NCI-H2196 treated with DMSO at 0.1 percent for 48 hours (cell line): ENCODE measurements around the gene LRRN3.

Source experiments
- DNase-seq: peaks from one replicate; lab custom pipeline; 2025; ENCODE audit not compliant: unreplicated experiment; lab: John Stamatoyannopoulos, UW

LRRN3 gene

DNA sequence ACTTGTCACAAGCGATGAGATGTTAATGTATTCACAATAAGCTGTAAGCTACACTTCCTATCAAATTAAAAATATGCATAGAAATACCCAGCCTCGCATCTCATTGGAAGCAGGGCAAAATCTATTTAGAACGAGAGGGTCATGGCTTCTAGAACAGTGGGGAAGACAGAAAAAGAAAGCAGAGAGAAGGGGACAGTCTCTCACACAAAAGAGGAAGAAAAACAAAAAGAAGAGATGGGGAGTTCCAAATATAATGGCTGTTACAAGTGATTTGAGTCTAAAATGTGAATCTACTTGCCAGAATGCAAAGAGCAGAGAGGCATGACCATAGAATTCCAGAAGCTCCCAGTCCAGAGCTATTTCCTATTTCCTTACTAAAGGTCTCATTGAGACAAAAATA lies 13.8 kb downstream of the LRRN3 start:
- DNase-seq: no peak

DNA sequence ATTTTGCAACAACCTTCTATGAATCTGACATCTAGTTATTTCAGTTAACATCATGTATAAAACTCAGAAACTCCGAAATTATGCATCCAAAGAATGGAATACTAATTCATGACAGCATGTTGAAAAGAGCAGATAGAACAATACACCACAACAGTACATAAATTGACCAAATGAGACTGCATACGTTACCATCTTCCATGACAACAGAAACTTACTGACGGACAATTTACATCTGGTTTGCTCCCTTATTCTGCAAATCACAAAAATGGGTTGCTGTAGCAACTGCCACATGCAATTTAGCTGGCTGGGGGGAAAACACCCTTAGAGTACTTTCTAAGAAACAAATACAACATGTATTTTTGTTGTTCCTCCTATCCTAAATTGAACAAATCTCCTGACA lies 14.3 kb downstream of the LRRN3 start:
- no peak for DNase-seq

DNA sequence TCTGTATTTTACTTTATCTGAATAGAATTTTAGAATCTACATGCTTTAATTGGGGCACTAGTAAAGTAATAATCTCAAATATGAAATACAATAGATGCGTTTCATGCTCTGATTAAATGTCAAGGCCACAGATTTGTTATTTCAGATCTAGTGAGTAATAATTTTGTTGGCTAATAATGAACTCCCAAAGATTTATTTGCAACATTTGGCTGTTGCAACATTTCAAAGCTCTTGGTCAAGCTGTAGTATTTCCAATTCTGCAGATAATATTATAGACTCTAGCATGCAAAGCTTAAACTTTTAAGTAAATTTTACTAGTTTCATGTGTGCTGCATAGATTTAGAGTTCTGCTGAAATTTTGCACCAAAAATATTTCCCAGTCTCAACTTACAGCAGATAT lies 16.7 kb downstream of the LRRN3 start:
- DNase-seq: no peak

DNA sequence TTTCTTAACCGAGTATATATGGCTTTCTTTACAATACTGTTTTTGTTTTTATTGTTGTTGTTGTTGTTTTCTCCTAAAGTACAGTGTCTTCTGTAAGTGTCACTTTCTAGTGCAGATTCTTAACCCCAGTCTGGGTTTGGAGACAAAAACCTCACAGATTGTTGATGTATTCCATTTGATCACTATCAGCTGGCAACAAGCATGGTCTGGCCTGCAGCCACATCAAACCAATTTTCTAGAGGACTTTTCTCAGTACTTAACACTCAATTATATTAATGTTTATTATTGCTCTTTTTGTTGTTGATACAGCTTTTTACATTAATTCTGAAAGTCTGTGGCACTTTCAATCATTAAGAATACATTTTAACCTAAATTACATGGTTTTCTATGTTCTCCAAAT lies 17.1 kb downstream of the LRRN3 start:
- no peak for DNase-seq

DNA sequence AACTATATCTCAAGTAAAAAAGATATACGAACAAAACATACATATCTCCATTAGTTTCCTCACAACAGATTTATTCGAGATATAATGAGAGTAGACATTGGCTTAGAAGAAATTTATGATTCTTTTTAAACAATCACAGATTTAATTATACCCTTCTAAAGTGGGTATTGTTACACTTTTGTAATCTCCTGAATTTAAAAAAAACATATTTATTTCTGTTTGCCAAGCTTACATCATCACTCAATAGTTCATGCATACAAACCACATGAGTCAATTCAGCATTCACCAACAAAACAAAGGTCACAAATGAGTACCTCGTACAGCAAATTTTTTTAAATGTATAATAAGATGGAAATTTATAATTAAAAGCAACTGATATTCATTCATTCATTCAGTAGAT lies 17.6 kb downstream of the LRRN3 start:
- no peak for DNase-seq

DNA sequence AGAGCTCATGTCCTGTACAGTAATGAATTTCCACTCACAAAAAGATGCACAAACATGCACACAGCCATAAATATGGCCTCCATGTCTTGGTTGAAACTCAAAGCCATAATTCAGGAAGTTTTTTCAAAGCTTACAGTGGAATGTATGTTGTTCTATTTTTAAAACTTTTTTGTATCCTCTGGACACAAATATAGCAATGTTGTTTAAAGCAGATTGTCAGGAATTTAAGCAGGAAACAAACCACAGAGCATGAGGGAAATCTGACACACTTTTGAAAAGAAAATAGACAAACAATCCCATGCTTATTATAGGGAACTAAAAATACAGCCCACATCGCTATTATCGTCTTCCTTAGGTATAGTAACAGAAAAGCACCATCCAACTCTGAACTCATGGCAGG lies 21.5 kb downstream of the LRRN3 start:
- no peak for DNase-seq

DNA sequence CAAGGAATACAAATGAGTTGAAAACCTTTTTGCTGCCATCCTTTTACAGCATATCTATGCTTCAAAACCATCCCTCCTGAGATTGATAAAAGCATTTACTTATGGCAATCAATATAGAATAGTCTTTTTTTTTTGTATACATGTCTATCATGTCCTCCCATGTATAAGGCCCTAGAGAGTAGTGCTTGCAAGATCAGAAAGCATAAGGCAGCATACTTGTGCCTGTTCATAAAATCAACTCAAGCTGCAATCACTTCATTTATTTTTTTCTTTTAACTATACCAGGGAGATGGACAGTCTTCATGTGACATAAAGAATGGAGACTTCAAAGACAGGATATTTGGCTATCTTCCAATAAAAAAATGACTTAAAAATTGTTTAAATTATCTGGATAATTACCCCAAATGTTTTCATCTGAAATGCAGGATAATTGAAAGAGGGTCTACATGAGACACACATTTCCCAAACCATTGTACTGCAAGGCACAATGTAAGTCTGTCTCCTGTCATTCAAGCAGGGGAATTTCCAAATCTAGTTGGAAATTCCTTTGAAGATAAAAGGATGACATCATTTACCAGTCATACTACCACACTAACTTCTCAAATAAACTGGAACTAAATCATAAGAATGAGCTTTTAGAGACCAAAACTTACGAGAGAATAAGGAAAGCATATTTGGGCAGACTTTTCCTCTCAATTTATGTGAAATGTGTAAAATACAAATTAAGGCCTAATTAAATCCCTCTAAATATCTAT lies 22.5 kb downstream of the LRRN3 start:
- DNase-seq: no peak

DNA sequence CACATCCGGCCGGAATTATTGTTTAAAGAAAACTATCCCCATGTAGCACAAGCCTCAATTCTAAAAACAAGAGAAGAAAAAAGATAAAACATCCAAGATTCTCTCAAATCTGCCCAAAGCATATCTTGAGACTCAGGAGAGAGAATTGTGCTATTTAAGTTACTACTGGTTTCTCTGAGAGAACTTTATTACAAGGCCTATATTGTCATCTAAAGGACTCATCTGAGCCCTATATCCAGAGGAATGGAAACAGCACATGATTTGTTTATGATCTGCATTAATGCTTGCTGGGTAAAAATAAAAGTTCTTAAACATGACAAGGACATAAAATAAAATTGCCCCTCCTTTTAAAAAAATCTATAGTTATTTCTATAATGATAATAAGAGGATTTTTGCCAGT lies 25.0 kb downstream of the LRRN3 start:
- no peak for DNase-seq

DNA sequence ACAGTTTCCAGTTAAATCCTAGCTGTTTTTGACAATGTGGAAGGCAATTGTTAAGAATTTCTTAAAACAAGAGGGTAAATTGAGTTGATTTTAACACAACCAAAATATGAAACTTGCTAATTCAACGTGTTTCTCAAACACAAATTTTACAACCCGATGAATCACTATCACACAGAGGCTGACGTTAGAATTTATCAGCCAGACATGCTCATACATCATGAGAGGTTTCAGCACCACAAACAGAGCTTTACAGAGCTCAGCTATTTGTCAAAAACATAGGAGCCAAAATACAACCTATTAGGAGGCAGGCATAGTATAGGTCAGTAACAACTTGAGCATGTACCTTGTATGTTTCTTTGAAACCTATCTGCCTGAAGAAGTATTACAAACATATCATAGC lies 36.1 kb downstream of the LRRN3 start:
- DNase-seq: no peak

DNA sequence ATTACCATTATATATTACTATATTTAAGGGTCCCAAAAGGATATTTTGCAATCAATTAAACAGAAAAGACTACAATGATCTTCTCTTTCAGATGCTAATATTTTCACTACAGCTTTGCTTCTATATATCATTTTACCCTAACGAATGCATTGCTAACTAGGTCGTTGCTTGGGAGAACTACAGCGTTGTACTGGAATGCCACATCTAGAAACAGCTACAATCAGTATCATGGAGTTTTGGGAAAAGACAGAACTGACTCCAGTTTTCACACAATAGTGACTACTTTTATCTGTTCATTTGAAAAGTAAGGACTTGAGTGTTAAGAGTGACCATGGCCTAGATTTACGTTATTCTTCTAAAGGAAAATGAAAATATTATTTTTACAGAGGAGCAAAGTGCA lies 38.5 kb downstream of the LRRN3 start:
- no peak for DNase-seq

DNA sequence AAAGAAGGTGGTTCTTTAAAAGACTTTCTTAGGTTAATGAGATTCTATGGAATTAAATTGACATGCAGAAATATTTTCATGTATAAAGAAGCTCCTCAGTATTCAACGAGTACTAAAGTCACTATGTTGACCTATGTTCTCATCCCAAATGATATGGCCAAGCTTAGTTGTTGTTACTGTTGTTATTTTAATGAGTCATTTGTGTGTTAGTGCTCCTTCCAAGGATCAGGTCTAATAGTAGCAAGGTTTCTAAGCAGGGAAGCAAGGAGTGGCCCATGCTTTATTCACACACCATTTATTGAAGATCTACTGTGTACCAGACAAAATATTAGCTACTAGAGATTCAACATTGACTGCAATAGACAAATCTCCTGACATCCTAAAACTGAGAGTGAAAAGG lies 41.9 kb downstream of the LRRN3 start:
- no peak for DNase-seq

DNA sequence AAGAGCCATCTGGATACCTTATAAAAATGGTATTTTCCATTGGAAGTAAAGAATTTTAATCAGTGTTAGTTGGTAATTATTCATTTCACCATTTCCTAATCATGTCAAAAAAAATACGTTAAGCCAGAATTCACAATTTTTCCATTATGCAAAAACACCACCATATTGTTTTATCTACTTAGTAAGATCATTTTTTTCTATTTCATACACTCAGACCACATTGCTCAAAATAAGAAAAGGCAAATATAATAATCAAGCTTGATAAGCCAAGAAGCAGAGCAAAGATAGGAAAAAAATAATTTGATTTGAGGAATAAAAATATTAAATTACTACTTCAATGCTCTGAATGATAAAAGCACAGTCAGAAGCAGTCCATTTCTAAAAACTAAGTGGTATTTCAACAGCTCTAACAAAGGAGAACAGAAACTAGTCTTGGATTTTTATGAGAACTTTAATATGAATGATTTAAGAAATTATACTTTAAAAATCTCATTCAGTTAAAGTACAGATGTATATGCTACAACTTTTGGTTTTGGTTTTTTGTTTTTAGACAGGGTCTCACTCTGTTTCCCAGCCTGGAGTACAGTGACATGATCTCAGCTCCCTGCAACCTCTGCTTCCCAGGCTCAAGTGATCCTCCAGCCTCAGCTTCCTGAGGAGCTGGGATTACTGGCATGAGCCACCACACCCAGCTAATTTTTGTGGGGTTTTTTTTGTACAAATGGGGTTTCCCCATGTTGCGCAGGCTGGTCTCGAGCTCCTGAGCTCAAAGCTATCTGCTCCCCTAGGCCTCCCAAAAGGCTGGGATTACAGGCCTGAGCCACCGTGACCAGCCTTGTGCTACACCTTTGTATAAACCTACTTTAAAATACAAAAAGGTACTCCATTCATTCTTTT lies 46.6 kb downstream of the LRRN3 start:
- DNase-seq: no peak

DNA sequence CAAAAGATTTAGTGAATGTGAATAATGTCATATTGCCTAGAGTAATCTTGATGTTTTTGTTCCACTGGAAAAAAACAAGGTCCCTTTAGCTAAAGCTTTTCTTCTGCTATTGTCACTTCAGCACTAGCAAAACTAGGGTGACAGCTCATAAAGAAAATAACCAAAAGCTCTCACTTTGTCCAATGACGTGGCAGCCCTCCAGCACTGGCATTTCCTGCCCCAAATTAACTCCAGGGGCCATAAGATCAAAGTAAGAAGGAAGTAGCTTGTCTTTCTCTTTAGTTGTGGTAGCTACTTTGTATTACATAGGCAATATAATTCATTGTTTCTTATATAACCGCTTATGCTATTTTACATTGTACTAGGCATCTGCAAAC lies 47.3 kb downstream of the LRRN3 start:
- no peak for DNase-seq

DNA sequence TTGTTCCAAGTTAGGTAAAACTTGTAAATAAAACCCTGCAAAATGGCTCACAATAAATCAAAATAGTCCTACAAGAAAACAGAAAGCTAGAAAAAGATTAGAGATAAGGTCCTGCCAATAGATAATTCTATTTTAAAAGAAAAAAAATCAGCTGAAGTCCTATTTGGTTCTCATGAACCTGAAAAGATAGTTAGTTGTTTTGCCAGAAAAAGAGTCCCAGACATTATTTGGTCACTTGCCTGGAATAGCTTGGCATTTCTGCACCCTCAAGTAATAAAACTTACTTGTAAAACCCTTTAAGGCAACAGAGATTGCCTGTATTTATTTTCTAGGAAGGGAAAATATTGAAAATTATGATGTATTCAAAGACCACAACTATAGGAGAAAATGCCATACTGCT lies 47.7 kb downstream of the LRRN3 start:
- no peak for DNase-seq

DNA sequence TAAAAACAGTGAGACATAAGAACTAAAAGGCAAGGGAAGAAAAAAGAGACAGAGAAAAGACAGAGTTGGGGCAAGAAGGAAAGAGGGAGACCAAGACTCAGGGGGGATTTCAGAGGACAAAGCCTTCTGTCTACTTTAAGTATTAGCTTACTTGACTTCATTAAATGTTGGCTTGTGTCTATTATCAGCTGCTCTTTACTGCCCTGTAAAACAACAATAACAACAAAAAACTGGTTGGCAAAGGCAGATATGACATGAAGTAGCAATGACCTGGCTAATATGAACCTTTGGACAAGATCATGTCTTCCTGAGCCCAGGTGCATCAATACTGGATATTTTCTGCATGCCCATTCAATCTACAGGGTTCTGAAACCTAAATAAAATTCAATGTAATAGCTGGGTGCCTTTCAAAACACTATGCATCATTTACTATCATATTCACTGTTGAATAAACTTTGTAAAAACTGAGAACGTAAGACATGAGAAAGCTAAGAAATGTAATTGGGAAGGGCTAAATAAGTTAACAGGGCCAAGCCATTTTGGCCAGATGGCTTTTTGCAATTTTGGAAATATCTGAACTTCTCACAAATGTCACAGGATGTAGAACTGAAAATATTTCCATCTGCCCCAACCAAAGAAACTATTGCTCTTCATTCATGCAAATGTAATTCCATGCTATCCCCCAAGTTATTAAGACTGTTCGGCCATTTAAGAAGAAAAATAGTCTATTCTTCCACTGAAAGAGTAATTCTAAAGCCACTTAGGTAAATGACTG lies 49.4 kb downstream of the LRRN3 start:
- DNase-seq: no peak

DNA sequence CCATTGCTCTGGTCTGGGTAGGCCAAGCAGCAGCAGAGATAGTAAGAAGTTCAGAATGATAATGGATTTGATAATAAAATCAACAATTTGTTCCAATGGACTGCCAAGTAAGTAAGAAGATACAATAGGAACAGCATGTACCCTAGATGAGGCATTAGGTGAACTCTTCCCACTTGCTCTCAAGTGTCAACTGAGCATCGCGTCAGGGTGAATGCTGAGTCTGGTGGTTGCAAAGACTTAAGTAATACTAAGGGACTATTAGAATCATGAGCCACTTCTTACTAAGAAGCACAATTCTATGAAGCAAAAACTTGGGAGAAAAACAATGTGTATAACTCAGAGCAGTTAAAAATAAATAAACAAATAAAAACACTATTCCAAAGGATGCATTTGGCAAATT lies 54.5 kb downstream of the LRRN3 start:
- DNase-seq: no peak

DNA sequence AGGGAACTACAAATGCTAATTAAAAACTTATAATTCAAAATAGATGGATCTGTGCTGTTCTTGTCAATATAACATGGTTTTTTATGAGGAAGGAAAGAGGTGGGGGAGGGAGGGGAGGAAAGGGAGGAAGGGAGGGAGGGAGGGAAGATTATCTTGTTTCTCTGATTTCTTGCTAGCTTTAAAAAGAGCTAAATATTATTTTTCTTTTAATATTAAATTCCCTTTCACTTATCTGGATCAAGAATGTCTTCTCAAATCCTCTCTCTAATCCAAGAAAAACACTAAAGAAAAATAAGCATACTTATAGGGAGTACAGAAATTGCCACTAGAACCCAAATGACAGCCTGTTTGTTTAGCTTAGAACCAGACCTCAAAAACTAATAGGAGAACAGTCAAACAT lies 55.2 kb downstream of the LRRN3 start:
- no peak for DNase-seq

DNA sequence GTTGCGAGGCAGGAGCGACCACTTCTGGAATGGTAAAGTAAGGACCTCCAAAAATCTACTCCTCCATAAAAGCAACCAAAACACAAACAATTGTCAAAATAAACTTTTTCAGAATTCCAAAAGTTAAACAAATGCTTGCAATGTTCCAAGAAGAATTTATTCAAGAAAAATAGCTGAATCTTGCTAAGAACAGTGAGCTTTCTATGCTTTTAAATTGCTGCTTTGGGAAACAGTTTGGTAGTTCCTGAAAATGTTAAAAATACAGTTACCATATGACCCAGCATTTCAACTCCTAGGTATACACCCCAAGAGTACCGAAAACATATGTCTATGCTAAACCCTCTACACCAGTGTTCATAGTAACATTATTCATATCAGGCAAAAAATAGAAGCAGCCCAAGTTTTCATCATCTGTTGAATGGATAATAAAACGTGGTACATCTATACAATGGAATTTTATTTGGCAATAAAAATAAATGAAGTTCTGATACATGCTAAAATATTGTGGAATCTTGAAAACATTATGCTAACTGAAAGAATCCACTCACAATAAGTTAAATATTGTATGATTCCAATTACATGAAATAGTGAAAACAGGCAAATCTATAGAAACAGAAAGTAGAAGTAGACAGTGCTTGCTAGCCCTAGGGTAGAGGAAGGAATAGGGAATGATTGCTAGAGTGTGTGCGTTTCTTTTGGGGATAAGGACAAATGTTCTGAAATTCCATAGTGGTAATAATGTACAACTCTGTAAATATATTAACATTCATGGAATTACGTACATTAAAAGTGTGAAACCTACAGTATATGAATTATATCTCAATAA lies 57.0 kb downstream of the LRRN3 start:
- DNase-seq: no peak

DNA sequence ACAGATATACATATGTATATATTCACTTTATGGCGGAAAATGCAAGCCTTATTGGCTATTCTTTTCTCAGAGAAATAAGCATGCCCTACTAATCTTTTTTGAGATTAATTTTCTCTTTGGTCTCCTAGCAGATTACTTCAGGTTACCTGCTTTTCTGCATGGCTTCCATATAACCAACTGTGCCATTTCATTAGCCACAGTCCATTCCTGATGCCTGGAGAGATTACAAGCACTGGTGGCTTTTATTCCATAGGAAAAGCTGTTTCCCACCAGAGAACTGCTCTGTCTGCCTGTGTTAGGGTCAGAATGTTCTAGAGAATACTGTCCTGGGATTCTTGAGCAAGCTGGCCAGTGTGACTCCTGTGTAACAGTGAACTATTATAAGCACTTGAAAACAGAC lies 59.8 kb downstream of the LRRN3 start:
- DNase-seq: no peak

DNA sequence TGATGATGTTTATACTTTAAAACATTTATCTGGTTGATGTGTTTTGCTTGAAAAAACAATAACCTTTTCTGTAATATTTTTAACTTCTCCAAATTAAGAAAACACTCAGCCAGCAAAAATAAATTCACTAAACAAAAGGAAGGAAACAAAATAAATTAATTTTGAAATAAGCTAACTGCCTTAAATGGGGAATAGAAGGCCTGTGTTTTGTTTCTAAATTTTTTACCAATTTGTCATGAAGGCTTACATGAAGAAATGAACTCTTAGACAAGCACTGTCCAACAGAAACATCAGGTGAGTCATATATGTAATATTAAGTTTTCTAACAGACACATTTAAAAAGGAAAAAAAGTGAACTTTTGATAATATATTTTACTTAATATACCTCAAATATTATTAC lies 68.5 kb downstream of the LRRN3 start:
- no peak for DNase-seq

DNA sequence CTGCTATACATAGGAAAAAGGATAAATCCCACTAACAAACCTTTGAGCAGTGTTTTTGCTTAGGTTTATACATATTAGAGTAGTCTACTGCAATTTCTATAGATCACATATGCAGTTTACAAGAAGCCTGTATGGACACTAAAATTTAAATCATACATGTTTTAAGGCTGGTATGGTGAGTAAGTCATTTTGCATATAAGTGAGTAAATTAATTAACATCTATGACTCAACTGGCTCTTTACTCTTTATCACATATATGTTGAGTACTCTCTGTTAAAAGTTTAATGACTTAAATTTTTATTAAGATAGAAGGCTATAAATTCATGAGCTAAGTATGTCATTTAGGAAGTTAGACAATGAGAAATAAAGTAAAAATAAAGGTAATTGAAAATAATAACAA lies 69.4 kb downstream of the LRRN3 start:
- no peak for DNase-seq
